SK-N-MC (cell line): ENCODE results near the gene LYSMD4.

Experiments
- EZH2 ChIP-seq: fragments of 200-600 bp; sonication (generic); IDR thresholded peaks from one replicate; pipeline ENCODE4 v1.6.1; 2017; ENCODE audit warnings: antibody characterized with exemption
- POLR2AphosphoS5 ChIP-seq: IDR thresholded peaks from 2 replicates; pipeline ENCODE4 v1.6.1; 2012; ENCODE audit warnings: mild to moderate bottlenecking, low read depth, low read length, borderline replicate concordance

- no peak for TF ChIP-seq EZH2
- TF ChIP-seq POLR2AphosphoS5 = no peak
Measured at GRCh38 chr15:99738021-99738847, 5.0 kb upstream of the LYSMD4 start.
